ENCODE measurements around the gene HYAL2. TPM values are rescaled to one million over a fixed set of nuclear protein-coding genes. Genes with fewer than 3 reads are reported as not detected.

Gene HYAL2
- total RNA-seq, 2 experiments from 2014 or later, result 6.5 to 6.8 TPM

DNA sequence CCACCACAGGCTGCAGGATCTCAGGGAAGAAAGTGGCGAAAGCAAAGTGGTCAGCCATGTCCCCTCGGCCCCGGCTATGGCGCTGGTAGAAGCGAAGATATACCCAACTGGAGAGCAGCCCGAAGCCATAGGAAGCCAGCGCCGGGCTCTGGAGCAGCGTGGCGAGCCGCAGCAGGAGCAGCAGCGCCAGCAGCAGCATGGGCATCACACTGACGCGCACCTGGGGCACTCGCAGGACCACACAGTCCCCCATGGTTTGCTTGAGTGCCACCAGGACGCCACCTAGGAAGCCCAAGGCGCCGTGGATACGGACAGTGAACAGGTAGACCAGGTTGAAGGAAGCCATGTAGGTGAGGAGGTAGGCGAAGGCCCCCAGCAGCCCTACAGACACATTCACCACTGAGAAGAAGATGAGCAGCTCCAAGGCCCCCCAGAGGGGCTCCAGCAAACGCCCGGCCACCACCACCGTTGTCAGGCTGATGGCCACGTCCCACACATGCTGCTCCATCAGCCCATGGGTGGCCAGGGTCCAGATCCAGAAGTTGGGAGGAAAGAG is 35.9 kb upstream of the HYAL2 start:
- ChIA-PET POLR2A (interaction anchor here (1.9 kb wide), 1 partner anchor 18 kb away, joined by 9 read pairs; the partner anchor contains the start of gene RASSF1), CTCF (interaction anchor here (0.9 kb wide), 1 partner anchor 18 kb away, joined by 3 read pairs; the partner anchor contains the start of gene RASSF1)
- no peak for DNase-seq
- Mint-ChIP-seq H3K36me3 (ENCODE audit: low read depth) (peaks cover 27% of the 10 kb centered on the region), H3K4me3 (peak overlapping the region; percentile 96), H3K27ac (peak overlapping the region; percentile 84), H3K4me1 (ENCODE audit: low read depth) (peaks cover 48% of the 10 kb centered on the region), H3K9me3 (ENCODE audit: insufficient read depth) (no peaks in the 10 kb centered on the region), H3K27me3 (ENCODE audit: low read depth) (peaks cover 4% of the 10 kb centered on the region)
- ATAC-seq, result no peak

DNA sequence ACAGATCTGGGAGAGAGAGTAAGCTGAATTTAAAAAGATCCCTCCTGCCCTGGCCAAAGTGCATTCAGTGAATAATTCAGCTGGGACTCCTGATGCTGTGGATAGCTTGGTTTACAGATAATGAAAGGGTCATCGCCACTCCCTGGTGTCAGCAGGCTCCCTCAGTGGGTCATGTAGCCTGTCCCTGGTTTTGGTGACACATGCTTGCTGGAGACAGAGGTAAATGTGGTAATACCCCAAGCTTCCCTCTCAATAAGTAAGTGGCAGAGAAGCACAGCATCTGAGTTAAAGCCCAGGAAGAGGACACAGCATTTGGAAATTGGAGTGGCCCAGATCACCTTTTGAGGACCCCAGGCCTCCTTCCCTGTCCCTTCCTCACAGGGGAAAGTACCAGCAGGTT is 34.9 kb upstream of the HYAL2 start:
- H3K27ac Mint-ChIP-seq, result peak overlapping the region; percentile 44
- H3K9me3 Mint-ChIP-seq (ENCODE audit: insufficient read depth), result no peaks in the 10 kb centered on the region
- ATAC-seq, result no peak
- H3K27me3 Mint-ChIP-seq (ENCODE audit: low read depth), result no peaks in the 10 kb centered on the region
- DNase-seq, result no peak
- ChIA-PET POLR2A (interaction anchor here (0.9 to 2.2 kb wide), 4 partner anchors 8 to 254 kb away, joined by 3 to 11 read pairs (median 6); partner anchors contain the start of genes CISH and RASSF1), CTCF (interaction anchor here (1.3 to 2.0 kb wide), 3 partner anchors 10 to 19 kb away, joined by 4 to 11 read pairs (median 5); partner anchors contain the start of gene ZMYND10)
- peaks cover 50% of the 10 kb centered on the region for H3K4me1 Mint-ChIP-seq (ENCODE audit: low read depth)
- H3K36me3 Mint-ChIP-seq (ENCODE audit: low read depth), result peaks cover 32% of the 10 kb centered on the region
- peak overlapping the region; percentile 96 for H3K4me3 Mint-ChIP-seq

DNA sequence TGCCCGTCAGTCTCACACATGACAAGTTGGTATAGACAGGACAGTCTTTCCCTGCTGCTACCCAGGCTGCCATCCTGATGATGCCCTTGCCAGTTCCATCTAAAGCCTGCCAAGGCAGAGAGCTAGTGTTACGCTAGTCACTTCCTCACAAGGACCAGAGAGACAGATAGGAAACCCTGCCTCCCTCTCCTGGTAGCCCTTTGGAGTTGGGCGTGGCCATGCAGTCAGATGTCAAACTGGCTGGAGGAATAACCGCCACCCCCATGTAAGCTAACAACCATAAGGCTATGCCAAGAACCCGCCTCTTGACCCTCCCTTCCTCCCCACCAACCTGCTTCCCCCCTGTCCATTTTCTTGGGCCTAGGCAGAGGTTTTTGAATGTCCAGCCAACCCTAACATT is 34.0 kb upstream of the HYAL2 start:
- H3K27me3 Mint-ChIP-seq (ENCODE audit: low read depth), result no peaks in the 10 kb centered on the region
- CTCF ChIA-PET, result interaction anchor here (1.0 to 2.0 kb wide), 6 partner anchors 9 to 186 kb away, joined by 3 to 11 read pairs (median 4); partner anchors contain the start of genes RASSF1 and ZMYND10
- peak overlapping the region; percentile 96 for H3K4me3 Mint-ChIP-seq
- no peak overlapping the region for H3K27ac Mint-ChIP-seq
- peaks cover 55% of the 10 kb centered on the region for H3K4me1 Mint-ChIP-seq (ENCODE audit: low read depth)
- POLR2A ChIA-PET, result interaction anchor here (0.8 to 2.2 kb wide), 4 partner anchors 11 to 255 kb away, joined by 3 to 11 read pairs (median 6); partner anchors contain the start of genes CISH, RASSF1 and ZMYND10
- H3K9me3 Mint-ChIP-seq (ENCODE audit: insufficient read depth), result no peaks in the 10 kb centered on the region
- H3K36me3 Mint-ChIP-seq (ENCODE audit: low read depth), result peaks cover 33% of the 10 kb centered on the region
- DNase-seq (no peak), ATAC-seq (no peak)

DNA sequence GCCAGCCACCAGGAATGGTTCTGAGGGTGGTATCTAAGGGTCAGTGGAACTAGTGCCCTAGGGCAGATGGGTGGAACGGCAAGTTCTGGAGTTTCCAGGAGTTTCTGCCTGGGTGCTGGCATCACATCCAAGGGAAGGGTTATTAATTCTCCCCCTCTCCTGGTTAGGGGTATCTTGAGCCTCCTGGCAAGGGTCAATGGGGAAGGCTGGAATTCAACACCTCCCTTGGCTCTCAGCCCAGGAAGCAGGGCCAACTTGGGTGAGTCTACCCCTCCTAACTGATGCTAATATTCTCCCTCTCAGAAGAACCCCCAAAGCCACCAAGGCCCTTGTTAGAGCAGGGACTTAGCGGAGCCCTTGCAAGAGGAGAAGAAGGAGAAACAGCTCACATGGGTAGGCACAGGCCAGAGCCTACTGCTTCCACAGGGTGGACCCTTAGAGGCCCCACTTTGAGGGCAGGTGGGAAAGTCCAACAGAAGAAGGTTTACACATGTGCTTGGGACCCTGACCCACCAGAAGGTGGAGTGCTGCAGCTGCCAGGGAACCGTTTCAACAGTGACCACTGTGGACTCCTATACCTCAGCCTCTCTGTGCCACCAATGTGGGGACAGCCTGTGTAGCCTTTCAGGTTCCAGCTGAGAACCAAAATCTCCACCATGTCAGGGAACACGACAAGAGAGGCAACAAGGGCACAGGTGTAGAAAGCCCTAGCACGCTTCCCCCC is 33.4 kb upstream of the HYAL2 start:
- Mint-ChIP-seq H3K4me3 (peak overlapping the region; percentile 96), H3K27me3 (ENCODE audit: low read depth) (no peaks in the 10 kb centered on the region), H3K4me1 (ENCODE audit: low read depth) (peaks cover 61% of the 10 kb centered on the region), H3K36me3 (ENCODE audit: low read depth) (peaks cover 39% of the 10 kb centered on the region), H3K9me3 (ENCODE audit: insufficient read depth) (no peaks in the 10 kb centered on the region), H3K27ac (no peak overlapping the region)
- ChIA-PET CTCF (interaction anchor here (1.0 to 2.0 kb wide), 6 partner anchors 9 to 186 kb away, joined by 3 to 11 read pairs (median 4); partner anchors contain the start of genes RASSF1 and ZMYND10), POLR2A (interaction anchor here (0.8 to 3.5 kb wide), 3 partner anchors 10 to 18 kb away, joined by 3 to 21 read pairs (median 11); partner anchors contain the start of genes RASSF1 and ZMYND10)
- no peak for DNase-seq
- ATAC-seq, result no peak

DNA sequence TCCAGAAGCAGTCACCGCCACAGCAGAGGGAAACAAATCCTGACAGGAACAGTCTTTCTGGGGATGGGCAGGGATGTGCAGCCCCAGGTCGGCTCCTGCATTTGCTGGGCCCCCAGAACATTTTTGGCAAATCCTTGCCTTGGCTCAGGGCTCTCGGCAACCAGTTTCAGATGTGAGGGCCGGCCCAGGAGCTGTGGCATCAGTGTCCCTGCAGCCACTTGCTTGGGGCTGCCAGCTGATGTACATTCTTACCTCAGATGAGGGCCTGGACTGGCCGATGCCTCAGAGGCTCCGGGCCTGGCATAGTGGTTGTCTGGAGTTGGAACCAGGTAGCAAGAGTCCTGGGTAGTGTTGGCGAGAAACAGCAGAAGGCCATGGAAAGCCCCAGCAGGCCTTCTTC is 32.3 kb upstream of the HYAL2 start:
- ChIA-PET POLR2A (interaction anchor here (1.2 to 3.5 kb wide), 3 partner anchors 13 to 55 kb away, joined by 3 to 21 read pairs (median 7); partner anchors contain the start of genes HYAL3, NAA80 and RASSF1), CTCF (interaction anchor here (1.1 kb wide), 1 partner anchor 17 kb away, joined by 3 read pairs; no protein-coding TSS in a partner anchor)
- Mint-ChIP-seq H3K4me1 (ENCODE audit: low read depth) (peaks cover 64% of the 10 kb centered on the region), H3K27ac (no peak overlapping the region), H3K36me3 (ENCODE audit: low read depth) (peaks cover 47% of the 10 kb centered on the region), H3K4me3 (no peak overlapping the region), H3K9me3 (ENCODE audit: insufficient read depth) (no peaks in the 10 kb centered on the region), H3K27me3 (ENCODE audit: low read depth) (no peaks in the 10 kb centered on the region)
- DNase-seq, result no peak
- ATAC-seq, result no peak

DNA sequence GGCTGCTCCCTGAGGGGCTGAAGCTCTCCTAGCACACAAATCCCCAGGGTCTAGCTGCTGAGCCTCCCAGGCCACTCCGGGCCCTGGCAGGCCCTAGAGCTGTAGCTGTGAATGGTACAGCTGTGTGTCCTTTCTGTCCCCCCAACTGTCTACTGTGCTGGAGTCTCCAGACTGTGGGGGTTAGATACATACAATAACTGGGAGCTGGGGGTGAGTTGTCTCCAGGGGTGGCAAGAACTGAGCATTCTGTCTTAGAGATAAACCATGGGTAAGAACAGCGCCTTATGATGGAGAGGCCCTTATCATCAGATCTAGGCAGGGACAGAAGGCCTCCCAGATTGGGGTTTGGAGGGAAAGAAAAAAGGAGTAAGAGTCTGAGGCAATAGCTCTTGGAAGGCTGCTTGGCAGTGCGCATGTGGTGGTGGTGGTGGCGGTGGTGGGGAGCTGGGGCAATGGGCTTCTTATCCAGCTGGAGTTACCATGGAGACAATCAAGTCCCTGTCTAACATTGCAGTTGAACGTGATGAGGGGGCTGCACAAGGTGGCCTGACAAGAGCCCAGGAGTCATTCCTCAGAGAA is 31.7 kb upstream of the HYAL2 start:
- no peak overlapping the region for H3K27ac Mint-ChIP-seq
- H3K4me3 Mint-ChIP-seq, result no peak overlapping the region
- no peaks in the 10 kb centered on the region for H3K27me3 Mint-ChIP-seq (ENCODE audit: low read depth)
- H3K4me1 Mint-ChIP-seq (ENCODE audit: low read depth), result peaks cover 64% of the 10 kb centered on the region
- ATAC-seq (no peak), DNase-seq (no peak)
- H3K9me3 Mint-ChIP-seq (ENCODE audit: insufficient read depth), result no peaks in the 10 kb centered on the region
- ChIA-PET CTCF (interaction anchor here (1.1 to 1.6 kb wide), 2 partner anchors 16 to 18 kb away, joined by 3 to 6 read pairs; no protein-coding TSS in a partner anchor), POLR2A (interaction anchor here (0.8 to 3.5 kb wide), 6 partner anchors 8 to 55 kb away, joined by 3 to 21 read pairs (median 4); partner anchors contain the start of genes HYAL3, NAA80 and RASSF1)
- H3K36me3 Mint-ChIP-seq (ENCODE audit: low read depth), result peaks cover 50% of the 10 kb centered on the region

DNA sequence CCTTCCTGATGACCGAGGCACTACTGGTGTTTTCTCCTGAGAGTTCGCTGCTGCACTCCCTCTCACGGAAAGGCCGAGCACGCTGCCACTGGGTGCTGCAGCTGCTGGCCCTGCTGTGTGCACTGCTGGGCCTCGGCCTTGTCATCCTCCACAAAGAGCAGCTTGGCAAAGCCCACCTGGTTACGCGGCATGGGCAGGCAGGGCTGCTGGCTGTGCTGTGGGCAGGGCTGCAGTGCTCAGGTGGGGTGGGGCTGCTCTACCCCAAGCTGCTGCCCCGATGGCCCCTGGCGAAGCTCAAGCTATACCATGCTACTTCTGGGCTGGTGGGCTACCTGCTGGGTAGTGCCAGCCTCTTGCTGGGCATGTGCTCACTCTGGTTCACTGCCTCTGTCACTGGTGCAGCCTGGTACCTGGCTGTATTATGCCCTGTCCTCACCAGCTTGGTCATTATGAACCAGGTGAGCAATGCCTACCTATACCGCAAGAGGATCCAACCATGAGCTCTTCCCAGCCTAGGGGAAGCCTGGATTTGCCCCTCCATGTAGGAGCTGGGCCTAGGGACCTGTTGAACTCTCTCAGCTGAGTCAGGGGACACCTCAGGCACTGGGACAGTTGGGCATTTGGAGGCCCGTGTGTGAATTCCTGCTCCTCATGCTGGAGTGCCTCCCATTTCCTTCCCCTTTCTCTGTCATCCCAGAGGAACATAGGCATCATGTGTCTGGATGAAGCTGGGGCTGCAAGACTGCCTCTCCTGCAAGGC is 30.9 kb upstream of the HYAL2 start:
- Mint-ChIP-seq H3K36me3 (ENCODE audit: low read depth) (peaks cover 57% of the 10 kb centered on the region), H3K9me3 (ENCODE audit: insufficient read depth) (no peaks in the 10 kb centered on the region), H3K27me3 (ENCODE audit: low read depth) (no peaks in the 10 kb centered on the region), H3K4me1 (ENCODE audit: low read depth) (peaks cover 70% of the 10 kb centered on the region), H3K4me3 (no peak overlapping the region), H3K27ac (no peak overlapping the region)
- DNase-seq (no peak), ATAC-seq (no peak)
- POLR2A ChIA-PET, result interaction anchor here (0.8 to 3.5 kb wide), 7 partner anchors 8 to 78 kb away, joined by 3 to 21 read pairs (median 4); partner anchors contain the start of genes HYAL3, NAA80 and RASSF1
- CTCF ChIA-PET, result interaction anchor here (0.9 to 1.6 kb wide), 7 partner anchors 8 to 248 kb away, joined by 3 to 9 read pairs (median 4); partner anchors contain the start of genes HYAL3 and NAA80

DNA sequence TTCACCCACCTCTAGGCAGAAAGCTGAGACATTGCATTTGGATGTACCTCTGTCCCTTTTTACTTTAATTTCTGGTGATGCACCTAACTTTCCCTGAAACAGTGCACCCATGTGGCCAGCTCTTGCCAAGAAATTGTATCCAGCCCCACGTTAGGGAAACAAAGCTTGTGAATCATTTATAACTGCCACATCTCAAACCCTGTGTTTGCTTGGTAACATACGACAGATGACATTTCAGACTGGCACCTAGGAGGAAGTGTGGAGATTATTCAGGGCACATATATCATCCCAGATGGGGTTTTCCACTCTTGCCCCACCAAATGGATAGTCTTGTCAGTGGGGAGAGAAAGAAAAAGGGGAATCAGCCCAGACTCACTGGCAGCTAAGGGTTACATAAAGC is 30.2 kb upstream of the HYAL2 start:
- Mint-ChIP-seq H3K27ac (no peak overlapping the region), H3K36me3 (ENCODE audit: low read depth) (peaks cover 59% of the 10 kb centered on the region)

DNA sequence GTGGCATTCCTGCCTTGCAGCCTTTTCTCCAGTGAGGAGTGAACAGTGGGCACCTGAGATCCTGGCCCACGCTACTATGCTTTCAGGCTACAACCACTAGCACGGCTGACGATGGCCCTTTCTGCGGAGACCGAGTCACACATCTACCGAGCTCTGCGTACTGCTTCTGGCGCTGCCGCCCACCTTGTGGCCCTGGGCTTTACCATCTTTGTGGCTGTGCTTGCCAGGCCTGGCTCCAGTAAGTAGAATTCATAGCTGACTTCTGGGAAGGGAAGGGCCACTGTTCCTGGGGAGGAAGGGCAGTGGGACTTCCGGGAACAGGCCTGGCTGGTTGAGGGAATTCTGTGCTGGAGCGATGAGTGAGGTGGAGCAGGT is 28.8 kb upstream of the HYAL2 start:
- H3K36me3 Mint-ChIP-seq (ENCODE audit: low read depth), result peaks cover 59% of the 10 kb centered on the region
- H3K4me3 Mint-ChIP-seq, result peak overlapping the region; percentile 96
- H3K27ac Mint-ChIP-seq, result peak overlapping the region; percentile 99
- no peaks in the 10 kb centered on the region for H3K27me3 Mint-ChIP-seq (ENCODE audit: low read depth)
- H3K9me3 Mint-ChIP-seq (ENCODE audit: insufficient read depth), result no peaks in the 10 kb centered on the region
- no peak for ATAC-seq
- POLR2A ChIA-PET, result interaction anchor here (0.9 to 3.2 kb wide), 7 partner anchors 10 to 266 kb away, joined by 3 to 35 read pairs (median 6); partner anchors contain the start of genes CISH, HYAL3, MAPKAPK3 and NAA80
- CTCF ChIA-PET, result interaction anchor here (1.1 to 3.2 kb wide), 5 partner anchors 10 to 262 kb away, joined by 3 to 21 read pairs (median 4); no protein-coding TSS in a partner anchor
- no peak for DNase-seq
- H3K4me1 Mint-ChIP-seq (ENCODE audit: low read depth), result peaks cover 67% of the 10 kb centered on the region

More for the DNA sequence above, 30.2 kb upstream of the HYAL2 start:
- H3K4me3 Mint-ChIP-seq, result no peak overlapping the region
- ATAC-seq (no peak), DNase-seq (no peak)
- H3K27me3 Mint-ChIP-seq (ENCODE audit: low read depth), result no peaks in the 10 kb centered on the region
- ChIA-PET POLR2A (interaction anchor here (0.7 to 3.5 kb wide), 6 partner anchors 9 to 79 kb away, joined by 3 to 21 read pairs (median 4); partner anchors contain the start of gene RASSF1), CTCF (interaction anchor here (0.9 to 1.6 kb wide), 7 partner anchors 9 to 249 kb away, joined by 3 to 9 read pairs (median 4); partner anchors contain the start of genes HYAL3 and NAA80)
- H3K9me3 Mint-ChIP-seq (ENCODE audit: insufficient read depth), result no peaks in the 10 kb centered on the region
- peaks cover 70% of the 10 kb centered on the region for H3K4me1 Mint-ChIP-seq (ENCODE audit: low read depth)

DNA sequence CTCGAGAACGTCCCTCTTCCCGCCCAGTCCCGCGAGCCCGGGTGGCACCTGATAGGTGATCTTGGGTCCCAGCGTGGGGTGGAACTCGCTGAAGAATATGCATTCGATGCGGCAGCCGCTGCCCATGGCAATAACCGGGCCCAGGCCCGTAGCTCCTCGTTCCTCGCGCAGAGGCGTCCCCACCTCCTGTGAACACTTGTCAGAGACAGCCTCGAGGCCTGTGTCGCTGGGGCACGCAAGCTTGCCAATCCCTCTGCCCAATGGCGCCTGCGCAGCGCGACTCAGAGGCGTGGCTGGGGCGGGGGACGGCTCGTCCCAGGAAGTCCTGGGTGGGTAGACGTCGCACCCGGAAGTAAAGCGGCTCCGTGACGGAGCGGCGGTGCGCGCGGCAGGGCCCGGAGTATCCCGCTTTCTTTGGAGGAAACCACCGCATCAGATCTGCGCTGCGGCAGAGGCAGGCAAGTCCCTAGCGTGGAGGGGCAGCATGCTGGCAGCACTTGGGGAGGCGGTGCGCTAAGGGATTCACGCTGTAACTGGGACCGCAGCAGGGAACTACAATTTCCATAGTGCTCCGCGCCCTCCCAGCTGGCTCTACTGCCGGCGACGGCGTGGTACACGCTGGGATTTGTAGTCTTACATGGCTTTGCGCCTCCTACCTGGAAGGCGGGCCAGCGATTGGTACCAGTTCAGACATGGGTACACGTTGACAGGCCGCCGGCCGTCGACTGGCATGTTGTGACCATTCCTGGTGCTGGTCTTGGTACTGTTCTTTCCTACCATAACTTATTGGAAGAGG is 28.2 kb upstream of the HYAL2 start, which contains the start of the genes CYB561D2 and NPRL2:
Gene CYB561D2 (plus strand): TSS at position 336 of the 796 bp plus-strand sequence. CDS start 572 bp downstream, outside the sequence.
Gene NPRL2 (minus strand): TSS at position 249 of the 796 bp plus-strand sequence. CDS start 123 bp downstream, at position 126.
- no peaks in the 10 kb centered on the region for H3K27me3 Mint-ChIP-seq (ENCODE audit: low read depth)
- CTCF ChIA-PET, result interaction anchor here (1.0 to 5.9 kb wide), 13 partner anchors 9 to 263 kb away, joined by 3 to 31 read pairs (median 5); partner anchors contain the start of genes GNAI2, RASSF1 and TMEM115
- peaks cover 59% of the 10 kb centered on the region for H3K36me3 Mint-ChIP-seq (ENCODE audit: low read depth)
- H3K4me3 Mint-ChIP-seq, result peak within 1 kb of the TSS; percentile 96
- DNase-seq, result peak; percentile 99
- peak within 1 kb of the TSS; percentile 99 for H3K27ac Mint-ChIP-seq
- POLR2A ChIA-PET, result interaction anchor here (0.7 to 3.2 kb wide), 11 partner anchors 9 to 537 kb away, joined by 3 to 35 read pairs (median 5); partner anchors contain the start of genes CISH, HYAL3, MAPKAPK3 and NAA80
- peak; percentile 92 for ATAC-seq
- H3K9me3 Mint-ChIP-seq (ENCODE audit: insufficient read depth), result no peaks in the 10 kb centered on the region
- H3K4me1 Mint-ChIP-seq (ENCODE audit: low read depth), result peaks cover 68% of the 10 kb centered on the region
